HUES64 (cell line): ENCODE results near the gene SPP1.

Experiments
- H3K27ac ChIP-seq: 2 replicates; pipeline ENCODE4 v1.7.0; 2013; ENCODE audit warnings: low read depth, low read length, inconsistent platforms
- H3K27me3 ChIP-seq: 2 replicates; pipeline ENCODE4 v1.6.1; 2013; ENCODE audit warnings: mild to moderate bottlenecking, low read length; ENCODE audit not compliant: insufficient read depth
- H3K36me3 ChIP-seq: 2 replicates; pipeline ENCODE4 v1.6.1; 2013; ENCODE audit warnings: mild to moderate bottlenecking, low read length; ENCODE audit not compliant: insufficient read depth
- H3K4me1 ChIP-seq: 2 replicates; pipeline ENCODE4 v1.6.1; 2013; ENCODE audit warnings: mild to moderate bottlenecking, low read length, moderate library complexity; ENCODE audit not compliant: insufficient read depth
- H3K4me3 ChIP-seq: 2 replicates; pipeline ENCODE4 v1.5.1; 2013; ENCODE audit warnings: mild to moderate bottlenecking, low read length, moderate library complexity
- H3K9ac ChIP-seq: 2 replicates; pipeline ENCODE4 v1.6.1; 2013; ENCODE audit warnings: mild to moderate bottlenecking, low read depth, low read length
- H3K9me3 ChIP-seq: 2 replicates; pipeline ENCODE4 v1.6.1; 2013; ENCODE audit warnings: low read depth, low read length; ENCODE audit not compliant: insufficient read depth
- WGBS: fragments of 150-250, 120-280 bp; methylation state at CpG from one replicate; pipeline ENCODE4 v1.1.7; 2013; ENCODE audit warnings: missing lambda C conversion rate; 5-methylcytosine and 5-hydroxymethylcytosine counted together

Gene SPP1

GRCh38 chr4:88027611-88028608 is 52.4 kb downstream of the SPP1 start:
- H3K4me3 ChIP-seq: no peak overlapping the region
- H3K27me3 ChIP-seq: no peaks in the 10 kb centered on the region
- 94% methylated on average over 4 of the region's 4 CpGs for WGBS
- H3K9me3 ChIP-seq: peaks cover 16% of the 10 kb centered on the region
- H3K27ac ChIP-seq: no peak overlapping the region
- H3K36me3 ChIP-seq: peaks cover 78% of the 10 kb centered on the region
- no peak overlapping the region for H3K9ac ChIP-seq
- H3K4me1 ChIP-seq: no peaks in the 10 kb centered on the region

GRCh38 chr4:88028946-88029345 is 53.4 kb downstream of the SPP1 start:
- H3K9ac ChIP-seq: no peak overlapping the region

GRCh38 chr4:88029556-88029955 is 54.0 kb downstream of the SPP1 start:
- no peak overlapping the region for H3K27ac ChIP-seq

More at GRCh38 chr4:88028946-88029345, 53.4 kb downstream of the SPP1 start:
- 96% methylated on average over 3 of the region's 3 CpGs for WGBS
- Histone ChIP-seq H3K4me1 (no peaks in the 10 kb centered on the region), H3K4me3 (no peak overlapping the region), H3K27me3 (no peaks in the 10 kb centered on the region), H3K27ac (no peak overlapping the region), H3K9me3 (peaks cover 16% of the 10 kb centered on the region), H3K36me3 (peaks cover 72% of the 10 kb centered on the region)

GRCh38 chr4:88030565-88031310 is 55.2 kb downstream of the SPP1 start:
- WGBS: 96% methylated on average over 10 of the region's 12 CpGs
- peaks cover 70% of the 10 kb centered on the region for H3K36me3 ChIP-seq
- no peak overlapping the region for H3K4me3 ChIP-seq
- H3K9me3 ChIP-seq: peaks cover 10% of the 10 kb centered on the region
- H3K9ac ChIP-seq: no peak overlapping the region
- no peaks in the 10 kb centered on the region for H3K27me3 ChIP-seq
- H3K27ac ChIP-seq: no peak overlapping the region
- H3K4me1 ChIP-seq: no peaks in the 10 kb centered on the region

More at GRCh38 chr4:88029556-88029955, 54.0 kb downstream of the SPP1 start:
- no peak overlapping the region for H3K9ac ChIP-seq
- WGBS: 97% methylated on average over 3 of the region's 3 CpGs
- no peaks in the 10 kb centered on the region for H3K27me3 ChIP-seq
- peaks cover 69% of the 10 kb centered on the region for H3K36me3 ChIP-seq
- peaks cover 16% of the 10 kb centered on the region for H3K9me3 ChIP-seq
- no peaks in the 10 kb centered on the region for H3K4me1 ChIP-seq
- H3K4me3 ChIP-seq: no peak overlapping the region
